Colonic mucosa (tissue), 4 donors: ENCODE data around the gene PIF1. TPM values are rescaled to one million over a fixed set of nuclear protein-coding genes. Genes with fewer than 3 reads are reported as not detected.
"Not testable (repeated sequence)": the region's sequence is repeated elsewhere in the genome, so short reads cannot be mapped to it uniquely, and the experiment has no call there.

Experiments used
- DNase-seq: peaks from one replicate; pipeline ENCODE4 v3.0.0-alpha.2; 2020
- H3K27ac ChIP-seq: fragments of 200-600 bp; one replicate; pipeline ENCODE4 v1.8.0; 2021
- H3K27me3 ChIP-seq: fragments of 200-600 bp; one replicate; pipeline ENCODE4 v1.8.0; 2021
- H3K36me3 ChIP-seq: fragments of 200-600 bp; one replicate; pipeline ENCODE4 v1.8.0; 2021
- H3K4me1 ChIP-seq: fragments of 200-600 bp; one replicate; pipeline ENCODE4 v1.8.0; 2021; ENCODE audit warnings: mild to moderate bottlenecking
- H3K4me3 ChIP-seq: fragments of 200-600 bp; one replicate; pipeline ENCODE4 v1.8.0; 2021
- H3K9ac ChIP-seq, 2 donors: one replicate each; pipeline ENCODE4 v1.7.0; 2013; ENCODE audit warnings: control low read depth in 2 of 2, low read depth in 2 of 2, low read length in 2 of 2
- H3K9me3 ChIP-seq: fragments of 200-600 bp; one replicate; pipeline ENCODE4 v1.8.0; 2021
- intact Hi-C: fragments of 100-400 bp; cut with DNase I; formaldehyde crosslinking; loops from one replicate; pipeline ENCODE4 v1.14.1; 2022
- total RNA-seq, 2 donors: library from RNA; stranded (reverse); fragmentation: NEBNext Ultra II Directional in 1 of 2; extraction: Animal tissue kit (Norgen Biotek cat#: 25700) in 1 of 2; gene quantifications; one replicate each; pipeline ENCODE4 v1.2.1, GENCODE V29; 2021
- TF ChIP-seq, protein P1 (sequence below): fragments of 200-600 bp; IDR thresholded peaks from one replicate; pipeline ENCODE4 v1.8.0; 2022; ENCODE audit warnings: antibody characterized with exemption, mild to moderate bottlenecking
- donor health status: healthy.
- donor health status: DM: no; HTN: no; CAD: no.
- donor health status: DM: no; HTN: no; CAD: no.

Gene PIF1
- total RNA-seq, 2 donors from 2014 or later, result 6.1 to 20.7 TPM

- Histone ChIP-seq H3K27ac (no peak overlapping the region), H3K27me3 (no peaks in the 10 kb centered on the region), H3K9ac (peak overlapping the region in 1 of 2 donors; percentile 3), H3K4me3 (no peak overlapping the region), H3K4me1 (no peaks in the 10 kb centered on the region), H3K36me3 (no peaks in the 10 kb centered on the region), H3K9me3 (no peaks in the 10 kb centered on the region)
- TF ChIP-seq, protein P1, sequence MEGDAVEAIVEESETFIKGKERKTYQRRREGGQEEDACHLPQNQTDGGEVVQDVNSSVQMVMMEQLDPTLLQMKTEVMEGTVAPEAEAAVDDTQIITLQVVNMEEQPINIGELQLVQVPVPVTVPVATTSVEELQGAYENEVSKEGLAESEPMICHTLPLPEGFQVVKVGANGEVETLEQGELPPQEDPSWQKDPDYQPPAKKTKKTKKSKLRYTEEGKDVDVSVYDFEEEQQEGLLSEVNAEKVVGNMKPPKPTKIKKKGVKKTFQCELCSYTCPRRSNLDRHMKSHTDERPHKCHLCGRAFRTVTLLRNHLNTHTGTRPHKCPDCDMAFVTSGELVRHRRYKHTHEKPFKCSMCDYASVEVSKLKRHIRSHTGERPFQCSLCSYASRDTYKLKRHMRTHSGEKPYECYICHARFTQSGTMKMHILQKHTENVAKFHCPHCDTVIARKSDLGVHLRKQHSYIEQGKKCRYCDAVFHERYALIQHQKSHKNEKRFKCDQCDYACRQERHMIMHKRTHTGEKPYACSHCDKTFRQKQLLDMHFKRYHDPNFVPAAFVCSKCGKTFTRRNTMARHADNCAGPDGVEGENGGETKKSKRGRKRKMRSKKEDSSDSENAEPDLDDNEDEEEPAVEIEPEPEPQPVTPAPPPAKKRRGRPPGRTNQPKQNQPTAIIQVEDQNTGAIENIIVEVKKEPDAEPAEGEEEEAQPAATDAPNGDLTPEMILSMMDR, result no peak
- intact Hi-C loops, result no loop called here
- no peak for DNase-seq
These were observed 10.6 kb upstream of the PIF1 start for GRCh38 chr15:64836023-64836536.

DNA sequence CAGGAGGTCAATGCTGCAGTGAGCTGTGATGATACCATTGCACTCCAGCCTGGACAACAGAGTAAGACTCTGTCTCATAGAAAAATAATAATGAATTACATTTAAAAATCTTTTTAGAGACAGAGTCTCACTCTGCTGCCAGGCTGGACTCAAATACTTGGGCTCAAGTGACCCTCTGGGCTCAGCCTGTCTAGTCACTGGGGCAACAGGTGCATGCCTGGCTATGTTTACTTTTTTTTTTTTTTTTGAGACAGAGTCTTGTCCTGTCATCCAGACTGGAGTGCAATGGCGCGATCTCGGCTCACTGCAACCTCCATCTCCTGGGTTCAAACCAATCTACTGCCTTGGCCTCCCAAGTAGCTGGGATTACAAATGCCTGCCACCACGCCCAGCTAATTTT, 8.2 kb upstream of the PIF1 start:
- Histone ChIP-seq H3K4me1 (no peaks in the 10 kb centered on the region), H3K36me3 (no peaks in the 10 kb centered on the region), H3K4me3 (no peak overlapping the region), H3K9me3 (no peaks in the 10 kb centered on the region), H3K27me3 (no peaks in the 10 kb centered on the region), H3K27ac (no peak overlapping the region), H3K9ac (no peak overlapping the region)
- DNase-seq, result no peak
- TF ChIP-seq, protein P1, result no peak
- intact Hi-C loops, result no loop called here

DNA sequence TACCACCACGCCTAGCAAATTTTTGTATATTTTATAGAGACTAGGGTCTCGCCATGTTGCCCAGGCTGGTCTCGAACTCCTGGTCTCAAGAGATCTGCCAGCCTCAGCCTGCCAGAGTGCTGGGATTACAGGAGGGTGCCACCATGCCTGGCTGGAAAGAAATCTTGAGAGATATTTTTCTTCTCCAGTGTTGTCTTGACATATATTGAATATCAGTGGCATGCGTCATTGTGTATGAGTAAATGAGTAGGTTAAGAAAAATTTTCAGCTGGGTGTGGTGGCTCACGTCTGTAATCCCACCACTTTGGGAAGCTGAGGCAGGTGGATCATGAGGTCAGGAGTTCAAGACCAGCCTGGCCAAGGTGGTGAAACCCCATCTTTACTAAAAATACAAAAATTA, 3.5 kb upstream of the PIF1 start:
- TF ChIP-seq, protein P1, result no peak

GRCh38 chr15:64824929-64825430, 467 bp downstream of the PIF1 start:
- peaks cover 5% of the 10 kb centered on the region for H3K4me1 ChIP-seq
- H3K9me3 ChIP-seq, result no peaks in the 10 kb centered on the region
- no peaks in the 10 kb centered on the region for H3K36me3 ChIP-seq
- no peaks in the 10 kb centered on the region for H3K27me3 ChIP-seq
- no peak overlapping the region for H3K27ac ChIP-seq
- TF ChIP-seq, protein P1, result no peak
- peak overlapping the region; percentile 41 for H3K4me3 ChIP-seq
- intact Hi-C loops, result no loop called here
- no peak for DNase-seq
- H3K9ac ChIP-seq, result peak overlapping the region; percentile 30 to 73

More for the DNA sequence above, 3.5 kb upstream of the PIF1 start:
- Histone ChIP-seq H3K9me3 (no peaks in the 10 kb centered on the region), H3K27me3 (no peaks in the 10 kb centered on the region), H3K9ac (no peak overlapping the region), H3K36me3 (no peaks in the 10 kb centered on the region), H3K4me3 (no peak overlapping the region), H3K4me1 (peaks cover 5% of the 10 kb centered on the region), H3K27ac (no peak overlapping the region)
- DNase-seq, result no peak
- intact Hi-C loops, result no loop called here

DNA sequence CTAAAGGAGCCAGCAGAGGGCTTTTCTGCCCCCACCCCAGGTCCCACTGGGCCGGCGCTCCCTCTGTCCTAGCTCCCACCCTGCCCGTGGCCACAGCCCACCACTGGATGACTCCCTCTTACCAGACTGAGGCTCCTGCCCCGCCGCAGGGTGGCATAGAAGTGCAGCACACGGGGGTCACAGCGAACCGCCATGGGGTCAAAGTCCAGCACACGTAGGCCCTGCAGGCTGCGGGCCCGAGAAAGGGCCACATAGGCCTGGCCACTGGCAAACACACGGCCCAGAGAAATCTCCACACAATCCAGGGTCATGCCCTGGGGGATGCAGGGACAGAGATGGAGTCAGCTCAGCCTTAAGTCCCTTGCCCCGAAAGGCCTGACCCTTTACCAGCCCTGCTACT, 9.0 kb downstream of the PIF1 start:
- no peak overlapping the region for H3K9ac ChIP-seq
- DNase-seq, result no peak
- no peaks in the 10 kb centered on the region for H3K4me1 ChIP-seq
- H3K4me3 ChIP-seq, result no peak overlapping the region
- no peaks in the 10 kb centered on the region for H3K36me3 ChIP-seq
- TF ChIP-seq, protein P1, result no peak
- no peaks in the 10 kb centered on the region for H3K9me3 ChIP-seq
- no peaks in the 10 kb centered on the region for H3K27me3 ChIP-seq
- intact Hi-C loops, result no loop called here
- H3K27ac ChIP-seq, result no peak overlapping the region

DNA sequence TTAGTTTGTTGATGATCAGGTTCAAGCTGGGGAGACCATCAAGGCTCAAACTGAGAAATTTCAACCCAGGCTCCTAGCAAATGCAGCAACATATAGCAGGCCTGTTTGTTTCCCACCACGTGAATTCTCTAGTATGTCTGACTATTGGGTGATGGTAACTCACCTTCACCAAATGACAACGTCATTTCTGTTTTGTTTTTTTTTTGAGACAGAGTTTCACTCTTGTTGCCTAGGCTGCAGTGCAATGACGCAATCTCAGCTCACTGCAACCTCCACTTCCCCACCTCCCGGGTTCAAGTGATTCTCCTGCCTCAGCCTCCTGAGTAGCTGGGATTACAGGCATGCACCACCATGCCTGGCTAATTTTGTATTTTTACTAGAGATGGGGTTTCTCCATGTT, 10.5 kb downstream of the PIF1 start:
- H3K9me3 ChIP-seq, H3K36me3 ChIP-seq, H3K27ac ChIP-seq, DNase-seq, H3K4me1 ChIP-seq, H3K9ac ChIP-seq, H3K27me3 ChIP-seq, intact Hi-C loops, H3K4me3 ChIP-seq: not testable (repeated sequence)

GRCh38 chr15:64814283-64814682, 11.2 kb downstream of the PIF1 start:
- H3K27ac ChIP-seq, H3K4me1 ChIP-seq, H3K36me3 ChIP-seq, H3K27me3 ChIP-seq, intact Hi-C loops, H3K9me3 ChIP-seq, DNase-seq, H3K9ac ChIP-seq, H3K4me3 ChIP-seq: not testable (repeated sequence)
